CD14-positive monocyte (primary cell): Measurements from ENCODE around the gene ULK3. TPM values are rescaled to one million over a fixed set of nuclear protein-coding genes. Genes with fewer than 3 reads are reported as not detected.

ENCODE experiments used
- DNase-seq, 3 donors: peaks; one replicate each; pipeline ENCODE4 v3.0.0-alpha.2; 2011 to 2022
- H2AFZ ChIP-seq: 2 replicates; pipeline ENCODE4 v1.6.0; 2012; ENCODE audit warnings: mild to moderate bottlenecking, low read depth, low read length, inconsistent platforms; ENCODE audit not compliant: insufficient read depth, poor library complexity, severe bottlenecking
- H3K27ac ChIP-seq, 2 donors: 1 replicate in 1 of 2; 2 replicates in 1 of 2; pipeline ENCODE4 v1.5.1; 2012 to 2013; ENCODE audit warnings: low read length in 2 of 2, control low read depth in 1 of 2, inconsistent platforms in 1 of 2, low read depth in 1 of 2, mild to moderate bottlenecking in 1 of 2
- H3K27me3 ChIP-seq, 2 donors: one replicate each; pipeline versions ENCODE4 v1.6.0 to v1.6.1; 2011 to 2013; ENCODE audit warnings: low read length in 2 of 2; ENCODE audit not compliant: control insufficient read depth in 2 of 2, insufficient read depth in 2 of 2
- H3K36me3 ChIP-seq, 2 donors: replicated peaks in 1 of 2; 1 replicate in 1 of 2; 2 replicates in 1 of 2; pipeline versions ENCODE4 v1.5.1 to v1.6.1; 2012 to 2013; ENCODE audit warnings: low read length in 2 of 2, control low read depth in 1 of 2, inconsistent platforms in 1 of 2, mild to moderate bottlenecking in 1 of 2; ENCODE audit not compliant: insufficient read depth in 2 of 2, control insufficient read depth in 1 of 2
- H3K4me1 ChIP-seq, 2 donors: 1 replicate in 1 of 2; 2 replicates in 1 of 2; pipeline versions ENCODE4 v1.5.1 to v1.6.1; 2012 to 2013; ENCODE audit warnings: low read length in 2 of 2, control low read depth in 1 of 2, inconsistent platforms in 1 of 2, mild to moderate bottlenecking in 1 of 2, moderate library complexity in 1 of 2; ENCODE audit not compliant: insufficient read depth in 2 of 2, control insufficient read depth in 1 of 2
- H3K4me2 ChIP-seq: replicated peaks from 2 replicates; pipeline ENCODE3; 2012; ENCODE audit warnings: low read length, moderate library complexity, mild to moderate bottlenecking; ENCODE audit not compliant: poor library complexity, severe bottlenecking; ENCODE audit errors: extremely low read depth
- H3K4me3 ChIP-seq, 3 experiments: fragments of 200-600 bp in 1 of 3; sonication (generic) in 1 of 3; replicated peaks in 1 of 3; 1 replicate in 2 of 3; 2 replicates in 1 of 3; pipeline ENCODE4 v1.5.1; 2011 to 2013; ENCODE audit warnings: low read length in 3 of 3, mild to moderate bottlenecking in 3 of 3, control low read depth in 2 of 3, low read depth in 2 of 3, inconsistent platforms in 1 of 3, moderate library complexity in 1 of 3
- H3K79me2 ChIP-seq: 2 replicates; pipeline ENCODE4 v1.6.0; 2012; ENCODE audit warnings: mild to moderate bottlenecking, control low read depth, inconsistent platforms, low read length, moderate library complexity; ENCODE audit not compliant: insufficient read depth
- H3K9ac ChIP-seq: 2 replicates; pipeline ENCODE4 v1.6.0; 2017; ENCODE audit warnings: low read length, mild to moderate bottlenecking; ENCODE audit not compliant: insufficient read depth, poor library complexity, severe bottlenecking
- H3K9me3 ChIP-seq, 2 donors: replicated peaks in 1 of 2; 1 replicate in 1 of 2; 2 replicates in 1 of 2; pipeline versions ENCODE4 v1.5.1 to v1.6.1; 2012 to 2013; ENCODE audit warnings: low read length in 2 of 2, control low read depth in 1 of 2; ENCODE audit not compliant: control insufficient read depth in 1 of 2, insufficient read depth in 1 of 2
- H4K20me1 ChIP-seq: 2 replicates; pipeline ENCODE4 v1.6.0; 2012; ENCODE audit warnings: mild to moderate bottlenecking, low read length, control low read depth, moderate library complexity; ENCODE audit not compliant: insufficient read depth
- H3K27ac Mint-ChIP-seq, 7 donors: one replicate each; pipeline ENCODE4 v1.8.0; 2020; ENCODE audit warnings: mild to moderate bottlenecking in 7 of 7, mixed read lengths in 7 of 7, moderate library complexity in 6 of 7, inconsistent platforms in 2 of 7
- H3K27me3 Mint-ChIP-seq, 3 donors: one replicate each; pipeline ENCODE4 v1.8.0; 2021 to 2022; ENCODE audit warnings: low read depth in 3 of 3, mild to moderate bottlenecking in 3 of 3, mixed read lengths in 3 of 3, moderate library complexity in 3 of 3, inconsistent platforms in 1 of 3
- H3K36me3 Mint-ChIP-seq, 2 donors: one replicate each; pipeline ENCODE4 v1.8.0; 2020; ENCODE audit warnings: mixed read lengths in 2 of 2, inconsistent platforms in 1 of 2, mild to moderate bottlenecking in 1 of 2
- H3K4me1 Mint-ChIP-seq: one replicate; pipeline ENCODE4 v1.8.0; 2020; ENCODE audit warnings: mild to moderate bottlenecking, mixed read lengths
- H3K4me3 Mint-ChIP-seq, 2 donors: one replicate each; pipeline ENCODE4 v1.8.0; 2020; ENCODE audit warnings: mild to moderate bottlenecking in 2 of 2, mixed read lengths in 2 of 2, moderate library complexity in 1 of 2
- H3K9me3 Mint-ChIP-seq, 7 donors: one replicate each; pipeline ENCODE4 v1.8.0; 2020 to 2022; ENCODE audit warnings: mixed read lengths in 7 of 7, mild to moderate bottlenecking in 6 of 7, moderate library complexity in 6 of 7, inconsistent platforms in 2 of 7
- WGBS: methylation state at CpG from one replicate; pipeline ENCODE4 v1.1.5; 2013; ENCODE audit warnings: missing lambda C conversion rate; ENCODE audit not compliant: insufficient coverage; 5-methylcytosine and 5-hydroxymethylcytosine counted together
- intact Hi-C, 2 donors: fragments of 100-400 bp; cut with micrococcal nuclease; formaldehyde crosslinking; loops; one replicate each; pipeline versions ENCODE4 v1.15.0 to v1.15.1; 2023
- polyA plus RNA-seq, 3 donors: library from polyadenylated mRNA; depleted of rRNA in 1 of 3; unstranded in 2 of 3; stranded (reverse) in 1 of 3; fragments of 300-500 nt in 2 of 3; fragments of >200 nt in 1 of 3; fragmentation: Illumina TruSeq in 2 of 3; gene quantifications; 1 replicate in 2 of 3; 2 replicates in 1 of 3; pipeline ENCODE4 v1.2.3, GENCODE V29; 2012 to 2021
- TF ChIP-seq, protein P1 (sequence below): fragments of 200-600 bp; IDR thresholded peaks from one replicate; pipeline ENCODE4 v1.8.0; 2022; ENCODE audit warnings: antibody characterized with exemption, mild to moderate bottlenecking

The ULK3 gene
- polyA plus RNA-seq, 3 donors: 9.4 to 58.7 (median 16.0) TPM

- 95% methylated on average over 15 of the region's 15 CpGs for WGBS
- intact Hi-C loops: no loop called here
- no peaks in the 10 kb centered on the region for H3K36me3 ChIP-seq
- TF ChIP-seq, protein P1, sequence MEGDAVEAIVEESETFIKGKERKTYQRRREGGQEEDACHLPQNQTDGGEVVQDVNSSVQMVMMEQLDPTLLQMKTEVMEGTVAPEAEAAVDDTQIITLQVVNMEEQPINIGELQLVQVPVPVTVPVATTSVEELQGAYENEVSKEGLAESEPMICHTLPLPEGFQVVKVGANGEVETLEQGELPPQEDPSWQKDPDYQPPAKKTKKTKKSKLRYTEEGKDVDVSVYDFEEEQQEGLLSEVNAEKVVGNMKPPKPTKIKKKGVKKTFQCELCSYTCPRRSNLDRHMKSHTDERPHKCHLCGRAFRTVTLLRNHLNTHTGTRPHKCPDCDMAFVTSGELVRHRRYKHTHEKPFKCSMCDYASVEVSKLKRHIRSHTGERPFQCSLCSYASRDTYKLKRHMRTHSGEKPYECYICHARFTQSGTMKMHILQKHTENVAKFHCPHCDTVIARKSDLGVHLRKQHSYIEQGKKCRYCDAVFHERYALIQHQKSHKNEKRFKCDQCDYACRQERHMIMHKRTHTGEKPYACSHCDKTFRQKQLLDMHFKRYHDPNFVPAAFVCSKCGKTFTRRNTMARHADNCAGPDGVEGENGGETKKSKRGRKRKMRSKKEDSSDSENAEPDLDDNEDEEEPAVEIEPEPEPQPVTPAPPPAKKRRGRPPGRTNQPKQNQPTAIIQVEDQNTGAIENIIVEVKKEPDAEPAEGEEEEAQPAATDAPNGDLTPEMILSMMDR: no peak
- peaks cover 5 to 14% of the 10 kb centered on the region in 2 donors for H3K4me1 ChIP-seq
- no peak overlapping the region for H3K27ac ChIP-seq
- peaks cover 0 to 11% (median 7%) of the 10 kb centered on the region in 3 donors for H3K27me3 Mint-ChIP-seq
- H3K9me3 ChIP-seq: no peaks in the 10 kb centered on the region
- H3K9ac ChIP-seq: no peak overlapping the region
- H3K4me2 ChIP-seq: no peak overlapping the region
- no peaks in the 10 kb centered on the region for H4K20me1 ChIP-seq
- no peak overlapping the region for H3K4me3 Mint-ChIP-seq
- H3K4me1 Mint-ChIP-seq: peaks cover 17% of the 10 kb centered on the region
- no peaks in the 10 kb centered on the region for H3K27me3 ChIP-seq
- H3K9me3 Mint-ChIP-seq: peaks cover 0 to 3% (median 0%) of the 10 kb centered on the region in 7 donors
- H2AFZ ChIP-seq: no peak overlapping the region
- H3K36me3 Mint-ChIP-seq: no peaks in the 10 kb centered on the region
- no peak overlapping the region for H3K4me3 ChIP-seq
- H3K79me2 ChIP-seq: no peaks in the 10 kb centered on the region
- DNase-seq: no peak
- H3K27ac Mint-ChIP-seq: no peak overlapping the region
Measured at GRCh38 chr15:74815961-74816360, 27.0 kb downstream of the ULK3 start.

DNA sequence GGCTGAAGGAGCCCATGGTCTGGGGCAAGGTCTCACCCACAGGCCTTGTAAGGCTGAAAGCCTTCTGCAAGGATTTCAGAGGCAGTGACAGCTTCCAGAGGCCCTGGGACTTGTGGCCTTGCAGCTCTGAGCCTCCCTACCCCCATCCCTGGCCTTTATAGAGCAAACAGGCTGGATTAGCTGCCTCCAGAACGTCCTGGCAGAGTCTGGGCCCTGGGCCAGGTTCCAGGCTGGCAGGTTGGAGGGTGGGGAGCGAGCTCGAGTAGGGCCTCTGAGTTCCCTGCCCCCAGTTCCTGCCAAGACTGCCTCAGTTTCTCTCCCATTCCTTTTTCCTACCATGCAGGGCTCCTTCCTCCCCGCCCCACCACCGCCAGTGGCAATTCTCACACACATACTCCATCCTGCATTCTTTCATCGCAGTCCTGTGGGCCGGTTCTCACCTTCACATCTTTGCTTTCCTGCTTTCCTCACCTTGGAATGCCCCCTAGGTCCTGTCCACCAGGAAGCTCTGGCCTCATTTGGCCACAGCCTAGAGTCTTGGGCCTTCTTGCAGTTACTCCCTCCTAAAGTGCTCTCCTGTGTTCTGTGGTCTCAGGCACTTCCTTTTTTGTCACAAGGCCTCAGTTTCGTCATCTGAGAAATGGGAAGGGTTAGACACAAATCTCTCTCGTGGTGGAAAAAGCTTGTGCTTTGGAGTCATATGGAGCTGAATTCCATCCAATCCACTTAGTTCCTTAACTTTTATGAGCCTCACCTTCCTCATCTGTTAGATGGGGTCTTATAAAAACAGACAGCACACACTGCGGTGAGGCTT, 27.6 kb downstream of the ULK3 start:
- TF ChIP-seq, protein P1: no peak
- Histone ChIP-seq H3K27ac (no peak overlapping the region), H2AFZ (no peak overlapping the region), H3K9ac (no peak overlapping the region), H3K4me2 (no peak overlapping the region), H3K4me1 (peaks cover 5 to 12% of the 10 kb centered on the region in 2 donors), H3K9me3 (no peaks in the 10 kb centered on the region), H3K4me3 (no peak overlapping the region), H4K20me1 (no peaks in the 10 kb centered on the region), H3K36me3 (no peaks in the 10 kb centered on the region), H3K27me3 (no peaks in the 10 kb centered on the region), H3K79me2 (no peaks in the 10 kb centered on the region)
- Mint-ChIP-seq H3K36me3 (no peaks in the 10 kb centered on the region), H3K9me3 (peaks cover 0 to 3% (median 0%) of the 10 kb centered on the region in 7 donors), H3K27me3 (peaks cover 2 to 10% (median 7%) of the 10 kb centered on the region in 3 donors), H3K27ac (peak overlapping the region in 3 of 7 donors; percentile 11 to 68 (median 50)), H3K4me3 (no peak overlapping the region), H3K4me1 (peaks cover 17% of the 10 kb centered on the region)
- intact Hi-C loops: no loop called here
- 100% methylated on average over 5 of the region's 10 CpGs for WGBS
- peak in 1 of 3 donors; percentile 48 for DNase-seq
